Loucy (cell line): Measurements from ENCODE around the gene CHRND.

ENCODE experiments used
- H2AFZ ChIP-seq: fragments of 200-600 bp; sonication (generic); 2 replicates; pipeline ENCODE4 v1.6.0; 2016; ENCODE audit warnings: antibody characterized with exemption, mild to moderate bottlenecking, low read length, moderate library complexity
- H3F3A ChIP-seq: fragments of 200-600 bp; 2 replicates; pipeline ENCODE4 v1.6.0; 2016; ENCODE audit warnings: antibody characterized with exemption, low read depth, mild to moderate bottlenecking
- H3K27me3 ChIP-seq: fragments of 200-600 bp; sonication (generic); 2 replicates; pipeline ENCODE4 v1.6.1; 2014; ENCODE audit warnings: low read length, mild to moderate bottlenecking; ENCODE audit not compliant: insufficient read depth, poor library complexity, severe bottlenecking
- H3K36me3 ChIP-seq: fragments of 200-600 bp; sonication (generic); 2 replicates; pipeline ENCODE4 v1.6.1; 2016; ENCODE audit warnings: low read length; ENCODE audit not compliant: insufficient read depth
- H3K4me1 ChIP-seq: fragments of 200-600 bp; sonication (generic); 2 replicates; pipeline ENCODE4 v1.5.1; 2014; ENCODE audit warnings: low read length, mild to moderate bottlenecking; ENCODE audit not compliant: insufficient read depth, poor library complexity, severe bottlenecking
- H3K4me2 ChIP-seq: fragments of 200-600 bp; sonication (generic); 2 replicates; pipeline ENCODE4 v1.6.0; 2014; ENCODE audit warnings: antibody characterized with exemption, low read length, low read depth, mild to moderate bottlenecking; ENCODE audit not compliant: poor library complexity, severe bottlenecking
- H3K4me3 ChIP-seq: fragments of 200-600 bp; sonication (generic); 2 replicates; pipeline ENCODE4 v1.5.1; 2014; ENCODE audit warnings: low read length, mild to moderate bottlenecking, mixed read lengths; ENCODE audit not compliant: poor library complexity, severe bottlenecking
- H3K79me2 ChIP-seq: fragments of 200-600 bp; sonication (generic); 2 replicates; pipeline ENCODE4 v1.6.1; 2014; ENCODE audit warnings: low read length; ENCODE audit not compliant: insufficient read depth
- H3K9ac ChIP-seq: fragments of 200-600 bp; sonication (generic); 2 replicates; pipeline ENCODE4 v1.6.0; 2014; ENCODE audit warnings: mild to moderate bottlenecking, low read depth, low read length, moderate library complexity; ENCODE audit not compliant: poor library complexity, severe bottlenecking
- H3K9me2 ChIP-seq: fragments of 200-600 bp; sonication (generic); replicated peaks from 2 replicates; pipeline ENCODE4 v1.6.1; 2016; ENCODE audit warnings: low read depth, low read length, mixed read lengths
- H3K9me3 ChIP-seq: fragments of 200-600 bp; sonication (generic); 2 replicates; pipeline ENCODE4 v1.6.1; 2014; ENCODE audit warnings: mild to moderate bottlenecking, antibody characterized with exemption, low read length, low read depth; ENCODE audit not compliant: insufficient read depth
- H4K20me1 ChIP-seq: fragments of 200-600 bp; sonication (generic); 2 replicates; pipeline ENCODE4 v1.6.0; 2014; ENCODE audit warnings: antibody characterized with exemption, low read length, mild to moderate bottlenecking; ENCODE audit not compliant: insufficient read depth, poor library complexity, severe bottlenecking
- EZH2phosphoT487 ChIP-seq: fragments of 200-600 bp; IDR thresholded peaks from 2 replicates; pipeline ENCODE4 v1.6.1; 2018; ENCODE audit warnings: antibody characterized with exemption, mild to moderate bottlenecking, moderate library complexity, borderline replicate concordance
- TF ChIP-seq, protein P1 (sequence below): fragments of 200-600 bp; sonication (generic); conservative IDR thresholded peaks from 2 replicates; pipeline ENCODE4 v1.5.1; 2014; ENCODE audit warnings: mild to moderate bottlenecking, antibody characterized with exemption, low read length

CHRND gene

DNA sequence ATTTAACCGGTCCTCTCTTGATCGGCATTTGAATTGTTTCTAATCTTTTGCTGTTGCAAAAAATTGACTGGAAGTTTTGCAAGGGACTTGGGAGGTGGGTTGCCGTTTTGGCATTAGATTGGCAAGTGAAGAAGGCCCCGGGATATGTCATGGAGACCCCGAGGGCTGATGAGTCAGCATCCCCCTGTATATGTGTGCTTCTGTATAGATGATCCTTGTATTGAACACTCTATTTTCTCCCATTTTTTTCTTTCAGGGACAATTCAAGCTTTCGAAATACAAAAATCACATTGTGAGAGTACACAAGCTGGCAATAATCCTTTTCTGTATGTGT, 54.7 kb downstream of the CHRND start:
- no peaks in the 10 kb centered on the region for H3K9me2 ChIP-seq
- TF ChIP-seq, protein P1, sequence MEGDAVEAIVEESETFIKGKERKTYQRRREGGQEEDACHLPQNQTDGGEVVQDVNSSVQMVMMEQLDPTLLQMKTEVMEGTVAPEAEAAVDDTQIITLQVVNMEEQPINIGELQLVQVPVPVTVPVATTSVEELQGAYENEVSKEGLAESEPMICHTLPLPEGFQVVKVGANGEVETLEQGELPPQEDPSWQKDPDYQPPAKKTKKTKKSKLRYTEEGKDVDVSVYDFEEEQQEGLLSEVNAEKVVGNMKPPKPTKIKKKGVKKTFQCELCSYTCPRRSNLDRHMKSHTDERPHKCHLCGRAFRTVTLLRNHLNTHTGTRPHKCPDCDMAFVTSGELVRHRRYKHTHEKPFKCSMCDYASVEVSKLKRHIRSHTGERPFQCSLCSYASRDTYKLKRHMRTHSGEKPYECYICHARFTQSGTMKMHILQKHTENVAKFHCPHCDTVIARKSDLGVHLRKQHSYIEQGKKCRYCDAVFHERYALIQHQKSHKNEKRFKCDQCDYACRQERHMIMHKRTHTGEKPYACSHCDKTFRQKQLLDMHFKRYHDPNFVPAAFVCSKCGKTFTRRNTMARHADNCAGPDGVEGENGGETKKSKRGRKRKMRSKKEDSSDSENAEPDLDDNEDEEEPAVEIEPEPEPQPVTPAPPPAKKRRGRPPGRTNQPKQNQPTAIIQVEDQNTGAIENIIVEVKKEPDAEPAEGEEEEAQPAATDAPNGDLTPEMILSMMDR, result no peak
- no peak for TF ChIP-seq EZH2phosphoT487
- H3F3A ChIP-seq, result no peaks in the 10 kb centered on the region
- H3K4me3 ChIP-seq, result no peak overlapping the region
- no peak overlapping the region for H2AFZ ChIP-seq
- peaks cover 13% of the 10 kb centered on the region for H3K4me1 ChIP-seq
- no peak overlapping the region for H3K9ac ChIP-seq
- no peaks in the 10 kb centered on the region for H4K20me1 ChIP-seq
- H3K27me3 ChIP-seq, result no peaks in the 10 kb centered on the region
- no peaks in the 10 kb centered on the region for H3K9me3 ChIP-seq
- H3K79me2 ChIP-seq, result no peaks in the 10 kb centered on the region
- peak overlapping the region; percentile 52 for H3K4me2 ChIP-seq
- peaks cover 9% of the 10 kb centered on the region; the same call in 1 of the 2 replicates for H3K36me3 ChIP-seq

DNA sequence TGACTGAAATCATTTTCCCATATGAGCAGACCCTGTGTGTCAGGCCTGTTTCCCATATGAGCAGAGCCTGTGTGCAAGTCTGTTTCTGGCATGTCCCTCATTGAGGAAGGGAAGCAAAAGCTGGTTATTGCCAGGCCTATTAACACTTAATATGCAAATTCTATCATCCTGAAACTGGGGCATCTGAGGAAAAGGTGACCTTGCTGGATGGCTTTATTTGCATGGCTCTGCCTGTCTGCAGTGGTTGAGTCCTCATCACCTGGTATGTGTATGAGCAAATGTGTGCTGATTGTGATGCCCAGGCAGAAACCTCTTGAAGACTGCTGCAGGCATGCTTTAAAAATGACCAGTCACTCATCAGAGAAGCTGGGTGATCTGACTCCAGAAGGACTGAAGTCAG, 55.8 kb downstream of the CHRND start:
- peaks cover 13% of the 10 kb centered on the region for H3K4me1 ChIP-seq
- H3K27me3 ChIP-seq, result no peaks in the 10 kb centered on the region
- H3K9me2 ChIP-seq, result no peaks in the 10 kb centered on the region
- peaks cover 9% of the 10 kb centered on the region; the same call in 1 of the 2 replicates for H3K36me3 ChIP-seq
- H2AFZ ChIP-seq, result no peak overlapping the region
- H3K9ac ChIP-seq, result no peak overlapping the region
- H3K4me3 ChIP-seq, result no peak overlapping the region
- no peaks in the 10 kb centered on the region for H3K79me2 ChIP-seq
- H3K4me2 ChIP-seq, result no peak overlapping the region
- no peaks in the 10 kb centered on the region for H3F3A ChIP-seq
- H3K9me3 ChIP-seq, result no peaks in the 10 kb centered on the region
- TF ChIP-seq, protein P1, result no peak
- TF ChIP-seq EZH2phosphoT487, result no peak
- no peaks in the 10 kb centered on the region for H4K20me1 ChIP-seq

DNA sequence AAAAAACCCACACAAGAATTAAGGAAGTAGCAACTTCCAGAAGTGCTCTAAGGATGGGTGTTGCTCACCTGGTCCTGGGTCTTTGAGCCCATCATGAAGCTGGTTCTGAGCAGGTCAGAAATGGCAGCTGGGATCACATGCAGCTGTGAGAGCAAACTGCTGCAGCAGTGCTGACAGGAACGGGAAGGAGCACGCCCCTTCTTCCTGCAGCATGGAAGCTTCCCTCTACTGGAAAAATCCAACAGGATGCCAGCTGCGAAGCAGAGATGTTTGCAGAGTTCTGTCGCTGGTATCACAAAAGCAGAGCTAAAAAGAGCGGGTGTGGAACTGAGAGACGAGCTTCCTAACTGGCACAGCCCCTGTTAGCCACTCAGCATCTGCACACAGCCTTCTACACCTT, 58.3 kb downstream of the CHRND start:
- Histone ChIP-seq H3F3A (no peaks in the 10 kb centered on the region), H3K27me3 (no peaks in the 10 kb centered on the region), H3K79me2 (no peaks in the 10 kb centered on the region), H3K4me2 (no peak overlapping the region), H3K9me2 (no peaks in the 10 kb centered on the region), H3K4me3 (no peak overlapping the region), H3K9me3 (no peaks in the 10 kb centered on the region), H3K9ac (no peak overlapping the region), H3K4me1 (peaks cover 13% of the 10 kb centered on the region), H3K36me3 (peaks cover 9% of the 10 kb centered on the region; the same call in 1 of the 2 replicates), H2AFZ (no peak overlapping the region), H4K20me1 (no peaks in the 10 kb centered on the region)
- TF ChIP-seq EZH2phosphoT487, result no peak
- TF ChIP-seq, protein P1, result no peak
